H9 (cell line): Measurements from ENCODE around the gene FAT1. TPM values are rescaled to one million over a fixed set of nuclear protein-coding genes. Genes with fewer than 3 reads are reported as not detected.

Source experiments
- DNase-seq: peaks from one replicate; pipeline ENCODE4 v3.0.0-alpha.2; 2017
- H2AFZ ChIP-seq: one replicate; pipeline ENCODE4 v1.6.1; 2013; ENCODE audit warnings: mild to moderate bottlenecking, low read length, control low read depth, moderate library complexity
- H2AK5ac ChIP-seq: 2 replicates; pipeline ENCODE4 v1.6.1; 2013; ENCODE audit warnings: low read length, control low read depth, mixed read lengths; ENCODE audit not compliant: insufficient read length
- H2BK120ac ChIP-seq: one replicate; pipeline ENCODE4 v1.6.1; 2013; ENCODE audit warnings: low read depth, mild to moderate bottlenecking, low read length, control low read depth, inconsistent platforms; ENCODE audit not compliant: poor library complexity, severe bottlenecking
- H2BK12ac ChIP-seq: 2 replicates; pipeline ENCODE4 v1.6.1; 2013; ENCODE audit warnings: low read length, control low read depth, mixed read lengths, low read depth; ENCODE audit not compliant: insufficient read length
- H2BK15ac ChIP-seq: 2 replicates; pipeline ENCODE4 v1.6.1; 2013; ENCODE audit warnings: low read depth, low read length, control low read depth
- H2BK20ac ChIP-seq: one replicate; pipeline ENCODE4 v1.6.1; 2013; ENCODE audit warnings: low read depth, mild to moderate bottlenecking, low read length, control low read depth, inconsistent platforms; ENCODE audit not compliant: poor library complexity, severe bottlenecking
- H2BK5ac ChIP-seq: 2 replicates; pipeline ENCODE4 v1.6.1; 2013; ENCODE audit warnings: low read length, control low read depth, mixed read lengths; ENCODE audit not compliant: insufficient read length
- H3K14ac ChIP-seq: 2 replicates; pipeline ENCODE4 v1.6.1; 2013; ENCODE audit warnings: low read length, control low read depth; ENCODE audit not compliant: insufficient read depth
- H3K18ac ChIP-seq: 2 replicates; pipeline ENCODE4 v1.6.1; 2013; ENCODE audit warnings: low read depth, mild to moderate bottlenecking, mixed read lengths, low read length, control low read depth; ENCODE audit not compliant: insufficient read length
- H3K23ac ChIP-seq: 2 replicates; pipeline ENCODE4 v1.6.1; 2013; ENCODE audit warnings: low read length, control low read depth, mixed read lengths, low read depth; ENCODE audit not compliant: insufficient read length
- H3K23me2 ChIP-seq: 2 replicates; pipeline ENCODE4 v1.6.1; 2013; ENCODE audit warnings: low read depth, mild to moderate bottlenecking, mixed read lengths, low read length, control low read depth; ENCODE audit not compliant: insufficient read length, poor library complexity, severe bottlenecking
- H3K27ac ChIP-seq: 2 replicates; pipeline ENCODE4 v1.5.1; 2013; ENCODE audit warnings: low read length, control low read depth, mixed read lengths, low read depth; ENCODE audit not compliant: insufficient read length
- H3K27me3 ChIP-seq: 2 replicates; pipeline ENCODE4 v1.6.1; 2013; ENCODE audit warnings: low read length, control low read depth, inconsistent platforms; ENCODE audit not compliant: insufficient read depth
- H3K4ac ChIP-seq: 2 replicates; pipeline ENCODE4 v1.6.1; 2013; ENCODE audit warnings: low read depth, mild to moderate bottlenecking, control low read depth, inconsistent platforms, low read length, moderate library complexity
- H3K4me1 ChIP-seq: 2 replicates; pipeline ENCODE4 v1.6.1; 2013; ENCODE audit warnings: low read length, control low read depth, inconsistent platforms; ENCODE audit not compliant: insufficient read depth
- H3K4me2 ChIP-seq: 2 replicates; pipeline ENCODE4 v1.6.1; 2013; ENCODE audit warnings: low read length, control low read depth, mixed read lengths; ENCODE audit not compliant: insufficient read length, insufficient read depth
- H3K56ac ChIP-seq: 2 replicates; pipeline ENCODE4 v1.6.1; 2013; ENCODE audit warnings: low read depth, mild to moderate bottlenecking, mixed read lengths, low read length, control low read depth; ENCODE audit not compliant: insufficient read length
- H3K79me1 ChIP-seq: 2 replicates; pipeline ENCODE4 v1.6.1; 2013; ENCODE audit warnings: low read depth, mild to moderate bottlenecking, moderate library complexity, low read length, control low read depth, inconsistent platforms; ENCODE audit not compliant: insufficient read depth, poor library complexity, severe bottlenecking
- H3K79me2 ChIP-seq: 2 replicates; pipeline ENCODE4 v1.6.1; 2013; ENCODE audit warnings: low read length, control low read depth, inconsistent platforms; ENCODE audit not compliant: insufficient read depth
- H3K9ac ChIP-seq: 2 replicates; pipeline ENCODE4 v1.6.1; 2013; ENCODE audit warnings: low read length, control low read depth, mixed read lengths; ENCODE audit not compliant: insufficient read length; ENCODE audit errors: extremely low read depth
- H3K9me3 ChIP-seq: one replicate; pipeline ENCODE4 v1.6.1; 2013; ENCODE audit warnings: low read depth, low read length, inconsistent platforms; ENCODE audit not compliant: control insufficient read depth
- H3T11ph ChIP-seq: one replicate; pipeline ENCODE4 v1.6.1; 2013; ENCODE audit warnings: mild to moderate bottlenecking, low read length, control low read depth, inconsistent platforms
- H4K20me1 ChIP-seq: one replicate; pipeline ENCODE4 v1.6.1; 2013; ENCODE audit not compliant: control insufficient read depth, insufficient read length, insufficient read depth
- H4K5ac ChIP-seq: 2 replicates; pipeline ENCODE4 v1.6.1; 2013; ENCODE audit warnings: low read depth, mild to moderate bottlenecking, mixed read lengths, low read length, control low read depth; ENCODE audit not compliant: insufficient read length
- H4K8ac ChIP-seq: replicated peaks from 2 replicates; pipeline ENCODE4 v1.6.1; 2013; ENCODE audit warnings: low read length, control low read depth, mixed read lengths, low read depth; ENCODE audit not compliant: insufficient read length
- H4K91ac ChIP-seq: 2 replicates; pipeline ENCODE4 v1.6.1; 2013; ENCODE audit warnings: low read depth, mild to moderate bottlenecking, moderate library complexity, mixed read lengths, low read length, control low read depth; ENCODE audit not compliant: insufficient read length
- H3K27ac Mint-ChIP-seq, 3 experiments: 2 replicates in 2 of 3; 3 replicates in 1 of 3; pipeline ENCODE4 v1.8.0; 2020 to 2021; ENCODE audit warnings: mixed read lengths in 3 of 3, mild to moderate bottlenecking in 1 of 3, moderate library complexity in 1 of 3
- H3K27me3 Mint-ChIP-seq: 2 replicates; pipeline ENCODE4 v1.8.0; 2021; ENCODE audit warnings: low read depth, mild to moderate bottlenecking, moderate library complexity, mixed read lengths
- H3K36me3 Mint-ChIP-seq, 3 experiments: 2 replicates in 2 of 3; 3 replicates in 1 of 3; pipeline ENCODE4 v1.8.0; 2020 to 2021; ENCODE audit warnings: low read depth in 3 of 3, mixed read lengths in 3 of 3; ENCODE audit not compliant: insufficient read depth in 1 of 3
- H3K4me1 Mint-ChIP-seq, 2 experiments: 2 replicates each; pipeline ENCODE4 v1.8.0; 2020; ENCODE audit warnings: mixed read lengths in 2 of 2
- H3K4me3 Mint-ChIP-seq, 2 experiments: 2 replicates in 1 of 2; 3 replicates in 1 of 2; pipeline ENCODE4 v1.8.0; 2020 to 2021; ENCODE audit warnings: mild to moderate bottlenecking in 2 of 2, mixed read lengths in 2 of 2, moderate library complexity in 1 of 2
- H3K9me3 Mint-ChIP-seq, 2 experiments: 2 replicates in 1 of 2; 3 replicates in 1 of 2; pipeline ENCODE4 v1.8.0; 2020; ENCODE audit warnings: mild to moderate bottlenecking in 2 of 2, mixed read lengths in 2 of 2, moderate library complexity in 1 of 2
- CTCF ChIP-seq: fragments of 200-600 bp; sonication (generic); conservative IDR thresholded peaks from 3 replicates; pipeline ENCODE4 v1.8.0; 2021; ENCODE audit warnings: antibody characterized with exemption, mild to moderate bottlenecking
- WGBS: extraction: QIAGEN DNeasy Blood & Tissue Kit; methylation state at CpG from one replicate; pipeline ENCODE4 v1.1.7; 2013; ENCODE audit warnings: missing lambda C conversion rate, low lambda C conversion rate, mixed read lengths; ENCODE audit not compliant: insufficient read length; ENCODE audit errors: extremely low coverage; 5-methylcytosine and 5-hydroxymethylcytosine counted together
- total RNA-seq: library from RNA; stranded (reverse); gene quantifications from 2 replicates; pipeline ENCODE4 v1.2.1, GENCODE V29; 2021

Gene FAT1
- total RNA-seq, 1 experiment from 2014 or later, result 173 TPM

- Mint-ChIP-seq H3K4me1 (peaks cover 2% of the 10 kb centered on the region in 2 experiments; a peak in 2 of 4 replicates), H3K36me3 (no peaks in the 10 kb centered on the region; a peak in 1 of 7 replicates), H3K4me3 (no peak overlapping the region), H3K27ac (no peak overlapping the region; a peak in 1 of 7 replicates), H3K9me3 (no peaks in the 10 kb centered on the region; a peak in 3 of 5 replicates), H3K27me3 (no peaks in the 10 kb centered on the region)
- Histone ChIP-seq H3K14ac (no peak overlapping the region), H3T11ph (no peak overlapping the region), H4K20me1 (no peaks in the 10 kb centered on the region), H3K27me3 (no peaks in the 10 kb centered on the region), H2AFZ (no peak overlapping the region), H3K23me2 (no peaks in the 10 kb centered on the region), H3K4me2 (no peak overlapping the region), H3K18ac (no peak overlapping the region), H2BK20ac (no peak overlapping the region), H3K56ac (no peak overlapping the region), H4K91ac (no peak overlapping the region), H2BK120ac (no peak overlapping the region), H3K27ac (no peak overlapping the region), H2BK12ac (no peak overlapping the region), H2AK5ac (no peak overlapping the region), H3K9ac (no peak overlapping the region), H3K79me2 (no peaks in the 10 kb centered on the region), H2BK15ac (no peak overlapping the region), H3K23ac (no peak overlapping the region), H2BK5ac (no peak overlapping the region), H4K8ac (no peak overlapping the region), H3K9me3 (no peaks in the 10 kb centered on the region), H4K5ac (no peak overlapping the region), H3K79me1 (no peaks in the 10 kb centered on the region), H3K4me1 (no peaks in the 10 kb centered on the region), H3K4ac (no peak overlapping the region)
- no CpG with 5 or more reads among the region's 10 CpGs for WGBS
- TF ChIP-seq CTCF, result no peak
- DNase-seq, result no peak
Observed at GRCh38 chr4:186759990-186760389, 36.3 kb upstream of the FAT1 start.
